Measurements from ENCODE around the gene MPDZ.

The MPDZ gene

GRCh38 chr9:13179257-13179656 lies 100.2 kb downstream of the MPDZ start:
- DNase-seq (ENCODE audit: low spot score) = no peak

GRCh38 chr9:13175732-13176131 lies 103.8 kb downstream of the MPDZ start:
- DNase-seq (ENCODE audit: low spot score) = no peak

GRCh38 chr9:13174906-13175639 lies 104.4 kb downstream of the MPDZ start:
- DNase-seq (ENCODE audit: low spot score) = no peak

GRCh38 chr9:13173553-13173952 lies 105.9 kb downstream of the MPDZ start:
- no peak for DNase-seq (ENCODE audit: low spot score)

GRCh38 chr9:13171261-13171660 lies 108.2 kb downstream of the MPDZ start:
- no peak for DNase-seq (ENCODE audit: low spot score)

GRCh38 chr9:13166996-13167395 lies 112.5 kb downstream of the MPDZ start:
- no peak for DNase-seq (ENCODE audit: low spot score)

- DNase-seq (ENCODE audit: low spot score) = no peak
These were observed 113.5 kb downstream of the MPDZ start for GRCh38 chr9:13165956-13166355.

- DNase-seq (ENCODE audit: low spot score) = no peak
These were observed 114.1 kb downstream of the MPDZ start for GRCh38 chr9:13165236-13165945.

GRCh38 chr9:13163946-13164345 lies 115.5 kb downstream of the MPDZ start:
- no peak for DNase-seq (ENCODE audit: low spot score)

GRCh38 chr9:13163287-13163686 lies 116.2 kb downstream of the MPDZ start:
- no peak for DNase-seq (ENCODE audit: low spot score)

- no peak for DNase-seq (ENCODE audit: low spot score)
These were observed 119.4 kb downstream of the MPDZ start for GRCh38 chr9:13160051-13160450.

- no peak for DNase-seq (ENCODE audit: low spot score)
These were observed 120.5 kb downstream of the MPDZ start for GRCh38 chr9:13158986-13159385.

- DNase-seq (ENCODE audit: low spot score) = no peak
These were observed 128.0 kb downstream of the MPDZ start for GRCh38 chr9:13151489-13151888.

GRCh38 chr9:13149454-13149853 lies 130.0 kb downstream of the MPDZ start:
- DNase-seq (ENCODE audit: low spot score) = no peak

GRCh38 chr9:13146840-13147239 lies 132.7 kb downstream of the MPDZ start:
- no peak for DNase-seq (ENCODE audit: low spot score)

GRCh38 chr9:13145340-13145739 lies 134.2 kb downstream of the MPDZ start:
- no peak for DNase-seq (ENCODE audit: low spot score)

- DNase-seq (ENCODE audit: low spot score) = no peak
These were observed 135.2 kb downstream of the MPDZ start for GRCh38 chr9:13144166-13144775.

- DNase-seq (ENCODE audit: low spot score) = no peak
These were observed 136.2 kb downstream of the MPDZ start for GRCh38 chr9:13143281-13143680.

GRCh38 chr9:13142776-13143175 lies 136.7 kb downstream of the MPDZ start:
- no peak for DNase-seq (ENCODE audit: low spot score)

- DNase-seq (ENCODE audit: low spot score) = no peak
These were observed 137.9 kb downstream of the MPDZ start for GRCh38 chr9:13141629-13142028.

- no peak for DNase-seq (ENCODE audit: low spot score)
These were observed 138.5 kb downstream of the MPDZ start for GRCh38 chr9:13140843-13141592.

GRCh38 chr9:13139641-13140171 lies 139.8 kb downstream of the MPDZ start:
- no peak for DNase-seq (ENCODE audit: low spot score)
